Neuron (in vitro differentiated cells): ENCODE data around the gene SMYD1.

ENCODE experiments used
- H2AFZ ChIP-seq: one replicate; pipeline ENCODE4 v1.6.1; 2013; ENCODE audit warnings: low read depth, mild to moderate bottlenecking, inconsistent platforms, low read length, moderate library complexity
- H3K27me3 ChIP-seq: one replicate; pipeline ENCODE4 v1.6.1; 2013; ENCODE audit warnings: low read length; ENCODE audit not compliant: insufficient read depth
- H3K36me3 ChIP-seq: one replicate; pipeline ENCODE4 v1.6.1; 2013; ENCODE audit warnings: low read length; ENCODE audit not compliant: insufficient read depth
- H3K4me1 ChIP-seq: one replicate; pipeline ENCODE4 v1.6.1; 2013; ENCODE audit warnings: low read length; ENCODE audit not compliant: insufficient read depth
- H3K4me3 ChIP-seq: 2 replicates; pipeline ENCODE4 v1.5.1; 2013; ENCODE audit warnings: mild to moderate bottlenecking, low read length, moderate library complexity
- H3K9me3 ChIP-seq: one replicate; pipeline ENCODE4 v1.6.1; 2013; ENCODE audit warnings: low read length

SMYD1 gene

GRCh38 chr2:88098558-88098900 lies 30.9 kb downstream of the SMYD1 start:
- Histone ChIP-seq H3K4me1 (peaks cover 13% of the 10 kb centered on the region), H2AFZ (no peak overlapping the region), H3K4me3 (no peak overlapping the region), H3K9me3 (no peaks in the 10 kb centered on the region), H3K27me3 (peaks cover 3% of the 10 kb centered on the region), H3K36me3 (no peaks in the 10 kb centered on the region)

GRCh38 chr2:88099798-88100488 lies 32.3 kb downstream of the SMYD1 start:
- Histone ChIP-seq H3K27me3 (peaks cover 3% of the 10 kb centered on the region), H3K4me3 (no peak overlapping the region), H2AFZ (no peak overlapping the region), H3K9me3 (no peaks in the 10 kb centered on the region), H3K36me3 (no peaks in the 10 kb centered on the region), H3K4me1 (peaks cover 6% of the 10 kb centered on the region)

GRCh38 chr2:88100489-88100858 lies 32.8 kb downstream of the SMYD1 start:
- Histone ChIP-seq H3K4me1 (peaks cover under 1% of the 10 kb centered on the region), H3K27me3 (peaks cover 2% of the 10 kb centered on the region), H3K4me3 (no peak overlapping the region), H3K9me3 (no peaks in the 10 kb centered on the region), H3K36me3 (no peaks in the 10 kb centered on the region), H2AFZ (no peak overlapping the region)

GRCh38 chr2:88108796-88109195 lies 41.2 kb downstream of the SMYD1 start:
- Histone ChIP-seq H3K36me3 (no peaks in the 10 kb centered on the region), H3K4me1 (no peaks in the 10 kb centered on the region), H2AFZ (no peak overlapping the region), H3K27me3 (no peaks in the 10 kb centered on the region), H3K4me3 (no peak overlapping the region), H3K9me3 (peaks cover 2% of the 10 kb centered on the region)

- H3K36me3 ChIP-seq, result no peaks in the 10 kb centered on the region
- no peak overlapping the region for H2AFZ ChIP-seq
- peaks cover 2% of the 10 kb centered on the region for H3K9me3 ChIP-seq
- no peaks in the 10 kb centered on the region for H3K27me3 ChIP-seq
- H3K4me1 ChIP-seq, result no peaks in the 10 kb centered on the region
- H3K4me3 ChIP-seq, result no peak overlapping the region
Measured at GRCh38 chr2:88110830-88111229, 43.2 kb downstream of the SMYD1 start.

- no peaks in the 10 kb centered on the region for H3K27me3 ChIP-seq
- H3K9me3 ChIP-seq, result no peaks in the 10 kb centered on the region
- H3K4me3 ChIP-seq, result no peak overlapping the region
- H3K36me3 ChIP-seq, result no peaks in the 10 kb centered on the region
- no peak overlapping the region for H2AFZ ChIP-seq
- no peaks in the 10 kb centered on the region for H3K4me1 ChIP-seq
Measured at GRCh38 chr2:88113069-88113468, 45.4 kb downstream of the SMYD1 start.

GRCh38 chr2:88114889-88115288 lies 47.3 kb downstream of the SMYD1 start:
- H3K36me3 ChIP-seq, result no peaks in the 10 kb centered on the region
- H3K9me3 ChIP-seq, result no peaks in the 10 kb centered on the region
- H3K4me3 ChIP-seq, result no peak overlapping the region
- no peaks in the 10 kb centered on the region for H3K4me1 ChIP-seq
- H2AFZ ChIP-seq, result no peak overlapping the region
- no peaks in the 10 kb centered on the region for H3K27me3 ChIP-seq

GRCh38 chr2:88115825-88116518 lies 48.3 kb downstream of the SMYD1 start:
- Histone ChIP-seq H2AFZ (no peak overlapping the region), H3K9me3 (no peaks in the 10 kb centered on the region), H3K4me1 (no peaks in the 10 kb centered on the region), H3K4me3 (no peak overlapping the region), H3K36me3 (no peaks in the 10 kb centered on the region), H3K27me3 (no peaks in the 10 kb centered on the region)

GRCh38 chr2:88116669-88117432 lies 49.2 kb downstream of the SMYD1 start:
- Histone ChIP-seq H3K27me3 (no peaks in the 10 kb centered on the region), H2AFZ (no peak overlapping the region), H3K36me3 (no peaks in the 10 kb centered on the region), H3K9me3 (no peaks in the 10 kb centered on the region), H3K4me3 (no peak overlapping the region), H3K4me1 (no peaks in the 10 kb centered on the region)

- no peaks in the 10 kb centered on the region for H3K4me1 ChIP-seq
- H3K9me3 ChIP-seq, result no peaks in the 10 kb centered on the region
- H3K4me3 ChIP-seq, result no peak overlapping the region
- no peak overlapping the region for H2AFZ ChIP-seq
- no peaks in the 10 kb centered on the region for H3K36me3 ChIP-seq
- peaks cover 2% of the 10 kb centered on the region for H3K27me3 ChIP-seq
Measured at GRCh38 chr2:88117973-88118372, 50.3 kb downstream of the SMYD1 start.

- Histone ChIP-seq H3K27me3 (peaks cover 2% of the 10 kb centered on the region), H3K4me3 (no peak overlapping the region), H3K4me1 (no peaks in the 10 kb centered on the region), H3K36me3 (no peaks in the 10 kb centered on the region), H2AFZ (no peak overlapping the region), H3K9me3 (no peaks in the 10 kb centered on the region)
Measured at GRCh38 chr2:88121678-88122077, 54.1 kb downstream of the SMYD1 start.

- H3K36me3 ChIP-seq, result no peaks in the 10 kb centered on the region
- peaks cover 2% of the 10 kb centered on the region for H3K27me3 ChIP-seq
- no peak overlapping the region for H3K4me3 ChIP-seq
- H3K9me3 ChIP-seq, result no peaks in the 10 kb centered on the region
- H3K4me1 ChIP-seq, result no peaks in the 10 kb centered on the region
- H2AFZ ChIP-seq, result no peak overlapping the region
Measured at GRCh38 chr2:88122141-88122884, 54.7 kb downstream of the SMYD1 start.
